T-cell (primary cell): Measurements from ENCODE around the gene RUVBL1. TPM values are rescaled to one million over a fixed set of nuclear protein-coding genes. Genes with fewer than 3 reads are reported as not detected.
A peak's percentile ranks its signal among the peaks of the same experiment; 100 is the strongest.

Experiments
- ATAC-seq, 4 experiments: fragments of 200-7000 bp in 3 of 4; fragments of 150-1000 bp in 1 of 4; cut with Tn5 transposase; replicated peaks in 1 of 4; 1 replicate in 3 of 4; 2 replicates in 1 of 4; pipeline ENCODE4 v1.10.0; 2021; ENCODE audit warnings: moderate library complexity in 3 of 4, mild to moderate bottlenecking in 2 of 4, moderate number of reproducible peaks in 1 of 4
- CTCF ChIA-PET, 2 donors: fragments of 300-600 bp; sonication (Branson Sonifier 250); formaldehyde crosslinking; loops; one replicate each; lab custom pipeline; 2022; ENCODE audit warnings: antibody characterized with exemption in 2 of 2; lab: Charles Lee
- POLR2A ChIA-PET, 2 donors: fragments of 300-600 bp; sonication (Branson Sonifier 250); formaldehyde crosslinking; loops; one replicate each; lab custom pipeline; 2022; ENCODE audit warnings: antibody characterized with exemption in 2 of 2; lab: Charles Lee
- DNase-seq, 35 experiments: peaks; one replicate each; pipeline versions ENCODE4 v3.0.0 to v3.0.0-alpha.2; 2013 to 2023
- H3K27ac ChIP-seq: one replicate; pipeline ENCODE4 v1.5.1; 2013; ENCODE audit warnings: low read length
- H3K27me3 ChIP-seq, 2 experiments: replicated peaks in 1 of 2; 1 replicate in 1 of 2; 2 replicates in 1 of 2; pipeline versions ENCODE4 v1.6.1 to v1.7.0; 2013; ENCODE audit warnings: low read length in 1 of 2, mixed read lengths in 1 of 2; ENCODE audit not compliant: control insufficient read depth in 2 of 2, insufficient read depth in 2 of 2; ENCODE audit errors: extremely low read depth in 1 of 2
- H3K36me3 ChIP-seq, 2 donors: 1 replicate in 1 of 2; 2 replicates in 1 of 2; pipeline versions ENCODE4 v1.6.1 to v1.7.0; 2013; ENCODE audit warnings: low read length in 1 of 2; ENCODE audit not compliant: control insufficient read depth in 2 of 2, insufficient read depth in 1 of 2; ENCODE audit errors: extremely low read depth in 1 of 2
- H3K4me1 ChIP-seq, 2 experiments: 1 replicate in 1 of 2; 2 replicates in 1 of 2; pipeline versions ENCODE4 v1.6.1 to v1.7.0; 2013; ENCODE audit warnings: low read length in 2 of 2, mixed read lengths in 1 of 2; ENCODE audit not compliant: insufficient read depth in 2 of 2, control insufficient read depth in 1 of 2; ENCODE audit errors: extremely low read depth in 1 of 2
- H3K4me3 ChIP-seq, 2 donors: 1 replicate in 1 of 2; 2 replicates in 1 of 2; pipeline versions ENCODE4 v1.5.1 to v1.7.0; 2013; ENCODE audit warnings: mild to moderate bottlenecking in 2 of 2, low read length in 1 of 2, moderate library complexity in 1 of 2; ENCODE audit not compliant: control insufficient read depth in 1 of 2; ENCODE audit errors: extremely low read depth in 1 of 2
- H3K9me3 ChIP-seq: 2 replicates; pipeline ENCODE4 v1.7.0; 2013
- H3K27ac Mint-ChIP-seq, 2 donors: one replicate each; pipeline ENCODE4 v1.8.0; 2020 to 2021; ENCODE audit warnings: mild to moderate bottlenecking in 2 of 2, mixed read lengths in 2 of 2
- H3K27me3 Mint-ChIP-seq, 2 donors: one replicate each; pipeline ENCODE4 v1.8.0; 2021 to 2022; ENCODE audit warnings: mixed read lengths in 2 of 2
- H3K36me3 Mint-ChIP-seq: one replicate; pipeline ENCODE4 v1.8.0; 2021; ENCODE audit warnings: mixed read lengths
- H3K4me1 Mint-ChIP-seq, 3 donors: one replicate each; pipeline ENCODE4 v1.8.0; 2020 to 2022; ENCODE audit warnings: mixed read lengths in 3 of 3, mild to moderate bottlenecking in 1 of 3
- H3K4me3 Mint-ChIP-seq, 3 donors: one replicate each; pipeline ENCODE4 v1.8.0; 2020 to 2022; ENCODE audit warnings: mild to moderate bottlenecking in 3 of 3, mixed read lengths in 3 of 3, moderate library complexity in 3 of 3
- H3K9me3 Mint-ChIP-seq, 3 donors: one replicate each; pipeline ENCODE4 v1.8.0; 2020 to 2022; ENCODE audit warnings: mixed read lengths in 3 of 3
- WGBS: methylation state at CpG from one replicate; pipeline ENCODE4 v1.1.5; 2013; ENCODE audit warnings: missing lambda C conversion rate; ENCODE audit not compliant: insufficient coverage; 5-methylcytosine and 5-hydroxymethylcytosine counted together
- total RNA-seq, 35 experiments: library from RNA in 6 of 35; stranded (reverse) in 6 of 35; fragments of 120-200 nt in 1 of 35; gene quantifications; one replicate each; pipeline versions ENCODE4 v1.2.1 to v1.2.4 and lab custom pipeline; 2013 to 2026

The RUVBL1 gene
- total RNA-seq, 5 donors from 2014 or later (not counting 1 experiment from before 2014, with no cell fraction given), result 21.4 to 33.4 (median 29.9) TPM

DNA sequence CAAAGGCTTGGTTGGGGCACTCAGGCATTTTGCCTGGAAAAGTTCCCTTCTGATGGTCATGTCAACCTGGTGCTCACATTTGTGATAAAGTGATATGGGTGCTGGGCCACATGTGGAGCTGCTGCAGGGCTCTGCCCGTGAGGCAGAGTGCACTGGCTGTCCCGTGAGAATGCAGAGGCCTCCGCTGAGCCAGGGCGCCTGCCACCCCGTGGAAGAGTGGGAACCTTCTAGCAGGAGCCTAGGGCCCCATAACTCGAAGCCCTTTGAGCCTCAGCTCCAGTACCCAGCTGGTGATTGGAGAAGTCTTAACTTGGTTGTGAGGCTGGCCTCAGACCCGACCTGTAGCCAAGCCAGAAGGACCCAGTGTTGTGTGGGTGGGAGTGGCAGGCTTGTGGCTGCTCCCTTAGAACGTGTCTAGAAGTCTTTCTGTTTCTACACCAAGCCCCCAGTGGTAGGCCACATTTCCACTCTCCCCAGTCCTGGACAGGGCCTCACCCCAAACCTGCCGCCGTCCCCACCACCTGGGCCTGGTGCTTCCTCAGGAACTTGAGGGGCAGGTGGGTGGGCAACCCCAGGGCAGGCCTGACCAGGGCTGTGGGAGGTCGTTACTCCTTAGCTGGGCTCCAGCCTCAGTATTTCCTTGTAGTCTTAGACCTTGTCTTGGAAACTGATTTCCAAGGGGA is 51.7 kb downstream of the RUVBL1 start:
- 85% methylated on average over 9 of the region's 11 CpGs for WGBS
- POLR2A ChIA-PET, result no interaction called here
- H3K9me3 Mint-ChIP-seq, result no peaks in the 10 kb centered on the region
- Histone ChIP-seq H3K27me3 (peaks cover 0 to 11% of the 10 kb centered on the region in 2 experiments), H3K36me3 (peaks cover 16 to 59% of the 10 kb centered on the region in 2 donors), H3K4me1 (peaks cover 3 to 17% of the 10 kb centered on the region in 2 experiments), H3K27ac (no peak overlapping the region), H3K4me3 (no peak overlapping the region), H3K9me3 (no peaks in the 10 kb centered on the region)
- no peak for ATAC-seq
- no peak overlapping the region for H3K4me3 Mint-ChIP-seq
- CTCF ChIA-PET, result no interaction called here
- H3K27ac Mint-ChIP-seq, result no peak overlapping the region
- DNase-seq, result peak in 1 of 35 experiments; percentile 17
- H3K36me3 Mint-ChIP-seq, result peaks cover 31% of the 10 kb centered on the region
- H3K4me1 Mint-ChIP-seq, result peaks cover 5 to 10% (median 7%) of the 10 kb centered on the region in 3 donors
- no peaks in the 10 kb centered on the region for H3K27me3 Mint-ChIP-seq

GRCh38 chr3:128070898-128071591 is 52.6 kb downstream of the RUVBL1 start:
- WGBS, result 91% methylated on average over 11 of the region's 13 CpGs
- H3K36me3 Mint-ChIP-seq, result peaks cover 33% of the 10 kb centered on the region
- H3K27ac Mint-ChIP-seq, result no peak overlapping the region
- DNase-seq (peak in 1 of 35 experiments; percentile 14), ATAC-seq (no peak)
- Histone ChIP-seq H3K4me3 (no peak overlapping the region), H3K27ac (no peak overlapping the region), H3K27me3 (peaks cover 0 to 5% of the 10 kb centered on the region in 2 experiments), H3K36me3 (peaks cover 24 to 68% of the 10 kb centered on the region in 2 donors), H3K9me3 (no peaks in the 10 kb centered on the region), H3K4me1 (peaks cover 0 to 10% of the 10 kb centered on the region in 2 experiments)
- H3K9me3 Mint-ChIP-seq, result no peaks in the 10 kb centered on the region
- H3K4me1 Mint-ChIP-seq, result peaks cover 5 to 8% (median 7%) of the 10 kb centered on the region in 3 donors
- CTCF ChIA-PET, result no interaction called here
- H3K4me3 Mint-ChIP-seq, result no peak overlapping the region
- POLR2A ChIA-PET, result no interaction called here
- H3K27me3 Mint-ChIP-seq, result no peaks in the 10 kb centered on the region

DNA sequence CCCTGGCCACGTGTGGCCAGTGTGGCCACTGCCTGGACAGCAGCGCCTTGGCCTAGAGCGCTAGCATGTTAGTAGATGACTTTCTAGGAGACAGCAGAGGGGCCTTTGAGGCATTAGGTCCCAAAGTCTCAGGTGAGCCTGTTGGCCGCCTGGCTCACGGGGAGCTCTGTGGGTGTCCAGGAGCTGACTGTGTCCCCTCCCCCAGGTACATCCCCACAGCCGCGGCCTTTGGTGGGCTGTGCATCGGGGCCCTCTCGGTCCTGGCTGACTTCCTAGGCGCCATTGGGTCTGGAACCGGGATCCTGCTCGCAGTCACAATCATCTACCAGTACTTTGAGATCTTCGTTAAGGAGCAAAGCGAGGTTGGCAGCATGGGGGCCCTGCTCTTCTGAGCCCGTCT is 54.3 kb downstream of the RUVBL1 start:
- 97% methylated on average over 14 of the region's 15 CpGs for WGBS
- Mint-ChIP-seq H3K27ac (no peak overlapping the region), H3K27me3 (no peaks in the 10 kb centered on the region), H3K4me1 (peaks cover 0 to 10% (median 3%) of the 10 kb centered on the region in 3 donors), H3K4me3 (no peak overlapping the region), H3K9me3 (no peaks in the 10 kb centered on the region), H3K36me3 (peaks cover 44% of the 10 kb centered on the region)
- H3K4me1 ChIP-seq, result no peaks in the 10 kb centered on the region
- ChIA-PET CTCF (interaction anchor here in 1 of 2 donors (0.6 kb wide), 1 partner anchor 1005 kb away, joined by 5 read pairs; no protein-coding TSS in a partner anchor), POLR2A (interaction anchor here in 1 of 2 donors (0.6 kb wide), 1 partner anchor 1336 kb away, joined by 3 read pairs; no protein-coding TSS in a partner anchor)
- DNase-seq (peak in 1 of 35 experiments; percentile 11), ATAC-seq (no peak)
- H3K36me3 ChIP-seq, result peaks cover 24 to 84% of the 10 kb centered on the region in 2 donors
- H3K9me3 ChIP-seq, result no peaks in the 10 kb centered on the region
- no peak overlapping the region for H3K4me3 ChIP-seq
- H3K27ac ChIP-seq, result no peak overlapping the region
- H3K27me3 ChIP-seq, result no peaks in the 10 kb centered on the region

- H3K27ac ChIP-seq, result no peak overlapping the region
- Mint-ChIP-seq H3K36me3 (peaks cover 50% of the 10 kb centered on the region), H3K27ac (peak overlapping the region in 1 of 2 donors; percentile 8), H3K4me3 (no peak overlapping the region), H3K27me3 (no peaks in the 10 kb centered on the region), H3K9me3 (no peaks in the 10 kb centered on the region), H3K4me1 (peaks cover 0 to 10% (median 3%) of the 10 kb centered on the region in 3 donors)
- H3K36me3 ChIP-seq, result peaks cover 24 to 91% of the 10 kb centered on the region in 2 donors
- no peaks in the 10 kb centered on the region for H3K27me3 ChIP-seq
- H3K9me3 ChIP-seq, result no peaks in the 10 kb centered on the region
- ATAC-seq (peak in 3 of 4 experiments; percentile 44 to 60 (median 47)), DNase-seq (peak in 12 of 35 experiments; percentile 14 to 63 (median 26))
- 98% methylated on average over 7 of the region's 8 CpGs for WGBS
- no peaks in the 10 kb centered on the region for H3K4me1 ChIP-seq
- ChIA-PET POLR2A (no interaction called here), CTCF (interaction anchor here in 1 of 2 donors (0.6 to 0.8 kb wide), 2 partner anchors 19 to 595 kb away, joined by 3 read pairs; no protein-coding TSS in a partner anchor)
- H3K4me3 ChIP-seq, result no peak overlapping the region
These were observed 55.4 kb downstream of the RUVBL1 start for GRCh38 chr3:128068156-128068620.

DNA sequence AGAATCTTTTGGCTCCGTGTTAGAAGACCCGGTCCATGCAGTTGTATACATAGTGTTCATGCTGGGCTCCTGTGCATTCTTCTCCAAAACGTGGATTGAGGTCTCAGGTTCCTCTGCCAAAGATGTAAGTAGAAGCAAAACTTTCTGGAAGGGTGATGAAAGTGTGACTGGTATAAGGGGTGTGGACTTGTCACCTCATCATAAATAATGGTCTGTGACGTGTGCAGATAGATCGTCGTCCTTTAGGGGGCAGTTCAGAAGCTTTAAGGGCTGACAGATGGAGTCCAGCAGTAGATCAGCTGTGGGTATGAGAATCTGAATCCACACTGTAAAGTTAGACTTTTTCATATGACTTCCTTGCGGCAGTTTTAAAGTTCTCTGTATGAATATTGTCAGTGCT is 56.1 kb downstream of the RUVBL1 start:
- H3K9me3 Mint-ChIP-seq, result no peaks in the 10 kb centered on the region
- Histone ChIP-seq H3K4me3 (no peak overlapping the region), H3K27ac (no peak overlapping the region), H3K9me3 (no peaks in the 10 kb centered on the region), H3K4me1 (no peaks in the 10 kb centered on the region), H3K27me3 (no peaks in the 10 kb centered on the region), H3K36me3 (peaks cover 25 to 94% of the 10 kb centered on the region in 2 donors)
- H3K27ac Mint-ChIP-seq, result no peak overlapping the region
- ChIA-PET POLR2A (no interaction called here), CTCF (interaction anchor here in 1 of 2 donors (0.8 kb wide), 1 partner anchor 19 kb away, joined by 3 read pairs; no protein-coding TSS in a partner anchor)
- no peaks in the 10 kb centered on the region for H3K27me3 Mint-ChIP-seq
- ATAC-seq, result no peak
- peaks cover 52% of the 10 kb centered on the region for H3K36me3 Mint-ChIP-seq
- H3K4me3 Mint-ChIP-seq, result no peak overlapping the region
- 89% methylated on average over 6 of the region's 7 CpGs for WGBS
- DNase-seq, result peak in 1 of 35 experiments; percentile 10
- peaks cover 0 to 10% (median 3%) of the 10 kb centered on the region in 3 donors for H3K4me1 Mint-ChIP-seq

GRCh38 chr3:128066676-128067075 is 56.9 kb downstream of the RUVBL1 start:
- ChIA-PET POLR2A (no interaction called here), CTCF (no interaction called here)
- peaks cover 0 to 14% (median 7%) of the 10 kb centered on the region in 3 donors for H3K4me1 Mint-ChIP-seq
- 96% methylated on average over 5 of the region's 9 CpGs for WGBS
- Histone ChIP-seq H3K27me3 (no peaks in the 10 kb centered on the region), H3K36me3 (peaks cover 26 to 97% of the 10 kb centered on the region in 2 donors), H3K27ac (no peak overlapping the region), H3K4me1 (no peaks in the 10 kb centered on the region), H3K9me3 (no peaks in the 10 kb centered on the region), H3K4me3 (no peak overlapping the region)
- no peaks in the 10 kb centered on the region for H3K9me3 Mint-ChIP-seq
- no peak overlapping the region for H3K27ac Mint-ChIP-seq
- DNase-seq (peak in 1 of 35 experiments; percentile 20), ATAC-seq (no peak)
- H3K27me3 Mint-ChIP-seq, result no peaks in the 10 kb centered on the region
- H3K4me3 Mint-ChIP-seq, result no peak overlapping the region
- H3K36me3 Mint-ChIP-seq, result peaks cover 60% of the 10 kb centered on the region
